K562 (cell line): ENCODE measurements around the gene FAAP24. TPM values are rescaled to one million over a fixed set of nuclear protein-coding genes. Genes with fewer than 3 reads are reported as not detected.

Source experiments
- ATF3 ChIP-seq, 2 experiments: fragments of 450-650 bp in 1 of 2; sonication (generic) in 1 of 2; formaldehyde crosslinking in 1 of 2; IDR thresholded peaks in 1 of 2; conservative IDR thresholded peaks in 1 of 2; 2 replicates each; pipeline versions ENCODE4 v1.6.1 to v1.8.1; 2016 to 2023; ENCODE audit warnings: mild to moderate bottlenecking in 2 of 2, moderate library complexity in 2 of 2, inconsistent platforms in 1 of 2, missing genetic modification reagents in 1 of 2
- BACH1 ChIP-seq: fragments of 200-800 bp; sonication (Bioruptor generic); IDR thresholded peaks from 2 replicates; pipeline ENCODE4 v1.6.1; 2016; ENCODE audit warnings: missing genetic modification characterization, missing compliant biosample characterization
- COPS2 ChIP-seq: fragments of 450-650 bp; conservative IDR thresholded peaks from 2 replicates; pipeline ENCODE4 v1.6.1; 2016; ENCODE audit warnings: mild to moderate bottlenecking, moderate library complexity
- FOXJ2 ChIP-seq: fragments of 200-800 bp; sonication (Bioruptor generic); IDR thresholded peaks from 2 replicates; pipeline ENCODE4 v1.6.1; 2016; ENCODE audit warnings: missing genetic modification characterization, missing compliant biosample characterization
- HCFC1 ChIP-seq: IDR thresholded peaks from 2 replicates; pipeline ENCODE4 v1.6.1; 2012; ENCODE audit warnings: low read depth, low read length, improper control_type of control experiment
- HNRNPH1 ChIP-seq: fragments of 200-400 bp; formaldehyde crosslinking; optimal IDR thresholded peaks from 2 replicates; pipeline ENCODE3; 2017; ENCODE audit warnings: low read depth, mild to moderate bottlenecking, low read length, moderate library complexity
- ILK ChIP-seq: fragments of 450-650 bp; IDR thresholded peaks from 2 replicates; pipeline ENCODE4 v1.6.1; 2016; ENCODE audit warnings: missing genetic modification characterization, low read depth, mild to moderate bottlenecking, missing compliant biosample characterization, moderate library complexity, borderline replicate concordance
- LARP7 ChIP-seq: fragments of 450-650 bp; IDR thresholded peaks from 2 replicates; pipeline ENCODE4 v1.6.1; 2016
- SIN3A ChIP-seq, 2 experiments: fragments of 150-350 bp in 1 of 2; IDR thresholded peaks; 2 replicates each; pipeline ENCODE4 v1.6.1; 2011 to 2016; ENCODE audit warnings: borderline replicate concordance in 2 of 2, low read depth in 2 of 2, low read length in 2 of 2, mild to moderate bottlenecking in 2 of 2, moderate library complexity in 2 of 2; ENCODE audit not compliant: control insufficient read depth in 1 of 2
- SIN3B ChIP-seq: fragments of 450-650 bp; IDR thresholded peaks from 2 replicates; pipeline ENCODE4 v1.6.1; 2017; ENCODE audit warnings: low read depth, mild to moderate bottlenecking, moderate library complexity
- SLC30A9 ChIP-seq: fragments of 250-450 bp; sonication (Bioruptor Pico); IDR thresholded peaks from 2 replicates; pipeline ENCODE4 v1.8.0; 2022; ENCODE audit warnings: mild to moderate bottlenecking, moderate library complexity
- SMARCE1 ChIP-seq: fragments of 450-650 bp; IDR thresholded peaks from 2 replicates; pipeline ENCODE4 v1.7.1; 2016; ENCODE audit warnings: mild to moderate bottlenecking
- SRSF9 ChIP-seq: fragments of 200-400 bp; formaldehyde crosslinking; IDR thresholded peaks from 2 replicates; pipeline ENCODE4 v1.6.1; 2017; ENCODE audit warnings: low read depth, low read length, borderline replicate concordance
- TAL1 ChIP-seq: fragments of 450-650 bp; IDR thresholded peaks from 2 replicates; pipeline ENCODE4 v1.6.1; 2016; ENCODE audit warnings: mild to moderate bottlenecking
- TBP ChIP-seq: optimal IDR thresholded peaks from 2 replicates; pipeline ENCODE3; 2011; ENCODE audit warnings: low read depth, low read length, improper control_type of control experiment
- TFAM ChIP-seq: fragments of 250-450 bp; sonication (Bioruptor Pico); conservative IDR thresholded peaks from 2 replicates; pipeline ENCODE4 v1.5.0; 2021; ENCODE audit warnings: mild to moderate bottlenecking, moderate library complexity
- TGIF2 ChIP-seq: sonication (generic); formaldehyde crosslinking; IDR thresholded peaks from 2 replicates; pipeline ENCODE4 v1.8.1; 2022; ENCODE audit warnings: mild to moderate bottlenecking, missing genetic modification reagents, moderate library complexity
- TSC22D4 ChIP-seq: fragments of 450-650 bp; IDR thresholded peaks from 2 replicates; pipeline ENCODE4 v1.6.1; 2016; ENCODE audit warnings: missing genetic modification characterization, missing biosample characterization, control low read depth
- U2AF1 ChIP-seq: fragments of 200-400 bp; formaldehyde crosslinking; optimal IDR thresholded peaks from 2 replicates; pipeline ENCODE3; 2017; ENCODE audit warnings: mild to moderate bottlenecking, low read depth, low read length, moderate library complexity
- ZNF217 ChIP-seq: sonication (generic); formaldehyde crosslinking; IDR thresholded peaks from 2 replicates; pipeline ENCODE4 v1.8.0; 2022; ENCODE audit warnings: mild to moderate bottlenecking, missing genetic modification reagents
- ZNF232 ChIP-seq: sonication (generic); formaldehyde crosslinking; IDR thresholded peaks from 2 replicates; pipeline ENCODE4 v1.8.0; 2022; ENCODE audit warnings: mild to moderate bottlenecking, missing genetic modification reagents
- ZNF740 ChIP-seq, 3 experiments: fragments of 200-800 bp in 1 of 3; sonication (Bioruptor generic) in 1 of 3; sonication (generic) in 1 of 3; formaldehyde crosslinking in 1 of 3; IDR thresholded peaks; 2 replicates each; pipeline versions ENCODE4 v1.6.1 to v1.8.0; 2016 to 2022; ENCODE audit warnings: mild to moderate bottlenecking in 2 of 3, missing compliant biosample characterization in 2 of 3, missing genetic modification characterization in 2 of 3, missing genetic modification reagents in 1 of 3
- polyA plus RNA-seq, 8 experiments: library from polyadenylated mRNA; depleted of rRNA in 4 of 8; stranded (reverse) in 5 of 8; unstranded in 3 of 8; fragments of >200 nt; fragmentation: Nextera tagmentation in 2 of 8; fragmentation: Illumina TruSeq in 1 of 8; extraction: Ambion mirVana in 2 of 8; extraction: Trizol in 1 of 8; gene quantifications; 2 replicates each; pipeline versions ENCODE4 v1.2.1 to v1.2.3, GENCODE V29; 2011 to 2014; ENCODE audit warnings: inconsistent platforms in 1 of 8, missing spikeins in 1 of 8
- total RNA-seq, 7 experiments: library from RNA; depleted of rRNA in 6 of 7; stranded (reverse); fragments of >200 nt in 6 of 7; fragmentation: Illumina TruSeq in 2 of 7; extraction: Trizol in 2 of 7; gene quantifications; 2 replicates each; pipeline versions ENCODE4 v1.2.1 to v1.2.3, GENCODE V29; 2011 to 2021; ENCODE audit warnings: low replicate concordance in 1 of 7
- TF ChIP-seq, protein P1 (sequence below), 2 experiments: fragments of 250-450 bp in 1 of 2; fragments of 450-650 bp in 1 of 2; sonication (Bioruptor Pico) in 1 of 2; IDR thresholded peaks; 2 replicates each; pipeline versions ENCODE4 v1.6.1 to v1.8.0; 2016 to 2021; ENCODE audit warnings: mild to moderate bottlenecking in 2 of 2, moderate library complexity in 2 of 2, missing compliant biosample characterization in 1 of 2, missing genetic modification characterization in 1 of 2
- TF ChIP-seq, protein P2 (sequence below): sonication (generic); formaldehyde crosslinking; IDR thresholded peaks from 2 replicates; pipeline ENCODE4 v1.8.0; 2022; ENCODE audit warnings: missing genetic modification reagents, mild to moderate bottlenecking, borderline replicate concordance

The FAAP24 gene
- total and polyA plus RNA-seq, 9 of the 15 experiments (the other 6 are each of a cell fraction or from before 2014, with no cell fraction given), result 4.6 to 21.6 (median 8.2) TPM

DNA sequence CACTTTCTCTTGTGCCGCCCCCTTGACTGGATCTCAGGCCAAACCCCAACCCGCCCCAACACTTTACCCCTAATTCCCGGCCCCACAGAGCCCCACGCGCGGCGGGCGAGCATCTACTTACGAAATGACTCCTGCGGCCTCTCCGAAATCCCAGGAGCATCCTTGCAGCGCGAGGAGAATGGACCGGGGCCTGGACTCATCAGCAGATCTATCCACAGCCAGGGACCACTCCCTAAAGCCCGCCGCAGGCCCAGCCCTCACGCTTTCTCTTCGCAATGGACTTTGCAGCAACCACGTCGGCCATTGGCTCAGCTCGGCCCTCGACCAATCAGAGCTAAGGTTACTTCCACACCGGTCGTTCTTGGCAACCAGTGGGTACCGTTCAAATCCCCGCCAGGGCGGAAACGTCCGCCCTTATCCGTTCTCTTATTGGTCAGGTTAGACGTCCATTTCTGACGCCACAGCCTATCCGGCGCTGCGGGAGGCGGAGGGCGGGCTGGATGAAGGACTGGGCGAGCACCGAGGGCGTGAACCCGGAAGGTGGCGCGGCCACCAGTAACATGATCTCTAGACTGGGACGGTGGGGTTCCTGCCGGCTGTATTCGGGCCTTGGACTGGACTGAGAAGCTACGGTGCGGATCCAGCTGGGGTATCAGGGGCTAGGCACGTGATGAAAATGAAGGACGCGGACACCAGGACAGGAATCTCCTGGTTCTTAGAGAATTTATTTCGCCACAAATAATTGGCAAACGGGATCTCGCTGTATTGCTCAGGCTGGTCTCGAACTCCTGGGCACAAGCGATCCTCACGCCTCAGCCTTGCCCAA is at the start of gene FAAP24, which contains the start of gene CEP89 (continued):
- TF ChIP-seq, protein P1, sequence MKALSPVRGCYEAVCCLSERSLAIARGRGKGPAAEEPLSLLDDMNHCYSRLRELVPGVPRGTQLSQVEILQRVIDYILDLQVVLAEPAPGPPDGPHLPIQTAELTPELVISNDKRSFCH (CRISPR knock-in tag; IDR thresholded peaks at IDR 0.05), result no peak
- TF ChIP-seq, protein P1 (tag; IDR thresholded peaks at IDR 0.05), result no peak
- no peak for TF ChIP-seq SLC30A9 (CRISPR knock-in tag)
- TF ChIP-seq TGIF2 (CRISPR knock-in tag), result no peak
- no peak for TF ChIP-seq LARP7
- TF ChIP-seq SMARCE1, result no peak
- TF ChIP-seq U2AF1, result no peak
- no peak for TF ChIP-seq BACH1
- TF ChIP-seq FOXJ2, result peak; percentile 58; the same call in 1 of the 2 replicates
- TF ChIP-seq ZNF740 (CRISPR knock-in tag; IDR thresholded peaks at IDR 0.05), result no peak
- TF ChIP-seq ZNF740 (tag; IDR thresholded peaks at IDR 0.05), result no peak
- peak; percentile 76 for TF ChIP-seq HCFC1
- TF ChIP-seq ILK (tag), result no peak
- TF ChIP-seq ZNF232, result no peak
- TF ChIP-seq, protein P2, sequence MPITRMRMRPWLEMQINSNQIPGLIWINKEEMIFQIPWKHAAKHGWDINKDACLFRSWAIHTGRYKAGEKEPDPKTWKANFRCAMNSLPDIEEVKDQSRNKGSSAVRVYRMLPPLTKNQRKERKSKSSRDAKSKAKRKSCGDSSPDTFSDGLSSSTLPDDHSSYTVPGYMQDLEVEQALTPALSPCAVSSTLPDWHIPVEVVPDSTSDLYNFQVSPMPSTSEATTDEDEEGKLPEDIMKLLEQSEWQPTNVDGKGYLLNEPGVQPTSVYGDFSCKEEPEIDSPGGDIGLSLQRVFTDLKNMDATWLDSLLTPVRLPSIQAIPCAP (CRISPR knock-in tag), result no peak
- TF ChIP-seq COPS2, result no peak
- TF ChIP-seq ZNF217, result no peak
- TF ChIP-seq TBP, result peak; percentile 72
- no peak for TF ChIP-seq TAL1
- no peak for TF ChIP-seq HNRNPH1
- no peak for TF ChIP-seq SRSF9
- TF ChIP-seq SIN3A (IDR thresholded peaks at IDR 0.05; ENCODE audit: borderline replicate concordance in 2 of 2, control insufficient read depth in 1 of 2, low read depth in 2 of 2, low read length in 2 of 2), result peak; percentile 87 to 93
- TF ChIP-seq SIN3B, result peak; percentile 75
- TF ChIP-seq TSC22D4 (tag), result no peak
- TF ChIP-seq ATF3 (IDR thresholded peaks at IDR 0.05), result no peak
- no peak for TF ChIP-seq ATF3 (CRISPR knock-in tag; conservative IDR thresholded peaks at IDR 0.05)
- no peak for TF ChIP-seq TFAM (CRISPR knock-in tag)
